ENCODE data around the gene NEK2. TPM values are rescaled to one million over a fixed set of nuclear protein-coding genes. Genes with fewer than 3 reads are reported as not detected.

NEK2 gene
- total and polyA plus RNA-seq, 2 of the 13 experiments (the other 11 are each of a cell fraction or from before 2014, with no cell fraction given): 10.9 to 40.8 TPM

- TF ChIP-seq, protein P1, sequence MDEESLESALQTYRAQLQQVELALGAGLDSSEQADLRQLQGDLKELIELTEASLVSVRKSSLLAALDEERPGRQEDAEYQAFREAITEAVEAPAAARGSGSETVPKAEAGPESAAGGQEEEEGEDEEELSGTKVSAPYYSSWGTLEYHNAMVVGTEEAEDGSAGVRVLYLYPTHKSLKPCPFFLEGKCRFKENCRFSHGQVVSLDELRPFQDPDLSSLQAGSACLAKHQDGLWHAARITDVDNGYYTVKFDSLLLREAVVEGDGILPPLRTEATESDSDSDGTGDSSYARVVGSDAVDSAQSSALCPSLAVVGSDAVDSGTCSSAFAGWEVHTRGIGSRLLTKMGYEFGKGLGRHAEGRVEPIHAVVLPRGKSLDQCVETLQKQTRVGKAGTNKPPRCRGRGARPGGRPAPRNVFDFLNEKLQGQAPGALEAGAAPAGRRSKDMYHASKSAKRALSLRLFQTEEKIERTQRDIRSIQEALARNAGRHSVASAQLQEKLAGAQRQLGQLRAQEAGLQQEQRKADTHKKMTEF (CRISPR knock-in tag; IDR thresholded peaks at IDR 0.05): no peak
- TF ChIP-seq RELA (CRISPR knock-in tag; IDR thresholded peaks at IDR 0.05) (no peak), SALL1 (CRISPR knock-in tag; IDR thresholded peaks at IDR 0.05) (peak; percentile 69; the same call in 1 of the 2 replicates), ZNF557 (CRISPR knock-in tag; IDR thresholded peaks at IDR 0.05) (no peak), SP2 (CRISPR knock-in tag; IDR thresholded peaks at IDR 0.05) (no peak), FOXK1 (CRISPR knock-in tag; IDR thresholded peaks at IDR 0.05; ENCODE audit: borderline replicate concordance, low read depth) (peak; percentile 38; the same call in 1 of the 2 replicates), TEF (CRISPR knock-in tag; IDR thresholded peaks at IDR 0.05) (no peak), GABPB1 (CRISPR knock-in tag; IDR thresholded peaks at IDR 0.05) (peak; percentile 58), TRAFD1 (CRISPR knock-in tag; IDR thresholded peaks at IDR 0.05; ENCODE audit: borderline replicate concordance) (no peak), RBM39 (IDR thresholded peaks at IDR 0.05; ENCODE audit: low read depth, low read length, poor library complexity, severe bottlenecking) (no peak), ZNF275 (CRISPR knock-in tag; IDR thresholded peaks at IDR 0.05; ENCODE audit: borderline replicate concordance) (no peak), RBAK (CRISPR knock-in tag; IDR thresholded peaks at IDR 0.05) (no peak)
- TF ChIP-seq, protein P2, sequence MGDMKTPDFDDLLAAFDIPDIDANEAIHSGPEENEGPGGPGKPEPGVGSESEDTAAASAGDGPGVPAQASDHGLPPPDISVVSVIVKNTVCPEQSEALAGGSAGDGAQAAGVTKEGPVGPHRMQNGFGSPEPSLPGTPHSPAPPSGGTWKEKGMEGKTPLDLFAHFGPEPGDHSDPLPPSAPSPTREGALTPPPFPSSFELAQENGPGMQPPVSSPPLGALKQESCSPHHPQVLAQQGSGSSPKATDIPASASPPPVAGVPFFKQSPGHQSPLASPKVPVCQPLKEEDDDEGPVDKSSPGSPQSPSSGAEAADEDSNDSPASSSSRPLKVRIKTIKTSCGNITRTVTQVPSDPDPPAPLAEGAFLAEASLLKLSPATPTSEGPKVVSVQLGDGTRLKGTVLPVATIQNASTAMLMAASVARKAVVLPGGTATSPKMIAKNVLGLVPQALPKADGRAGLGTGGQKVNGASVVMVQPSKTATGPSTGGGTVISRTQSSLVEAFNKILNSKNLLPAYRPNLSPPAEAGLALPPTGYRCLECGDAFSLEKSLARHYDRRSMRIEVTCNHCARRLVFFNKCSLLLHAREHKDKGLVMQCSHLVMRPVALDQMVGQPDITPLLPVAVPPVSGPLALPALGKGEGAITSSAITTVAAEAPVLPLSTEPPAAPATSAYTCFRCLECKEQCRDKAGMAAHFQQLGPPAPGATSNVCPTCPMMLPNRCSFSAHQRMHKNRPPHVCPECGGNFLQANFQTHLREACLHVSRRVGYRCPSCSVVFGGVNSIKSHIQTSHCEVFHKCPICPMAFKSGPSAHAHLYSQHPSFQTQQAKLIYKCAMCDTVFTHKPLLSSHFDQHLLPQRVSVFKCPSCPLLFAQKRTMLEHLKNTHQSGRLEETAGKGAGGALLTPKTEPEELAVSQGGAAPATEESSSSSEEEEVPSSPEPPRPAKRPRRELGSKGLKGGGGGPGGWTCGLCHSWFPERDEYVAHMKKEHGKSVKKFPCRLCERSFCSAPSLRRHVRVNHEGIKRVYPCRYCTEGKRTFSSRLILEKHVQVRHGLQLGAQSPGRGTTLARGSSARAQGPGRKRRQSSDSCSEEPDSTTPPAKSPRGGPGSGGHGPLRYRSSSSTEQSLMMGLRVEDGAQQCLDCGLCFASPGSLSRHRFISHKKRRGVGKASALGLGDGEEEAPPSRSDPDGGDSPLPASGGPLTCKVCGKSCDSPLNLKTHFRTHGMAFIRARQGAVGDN (CRISPR knock-in tag; IDR thresholded peaks at IDR 0.05): 0 out of 2 replicates have a peak, but pooled peaks have one; percentile 20
- TF ChIP-seq, protein P3, sequence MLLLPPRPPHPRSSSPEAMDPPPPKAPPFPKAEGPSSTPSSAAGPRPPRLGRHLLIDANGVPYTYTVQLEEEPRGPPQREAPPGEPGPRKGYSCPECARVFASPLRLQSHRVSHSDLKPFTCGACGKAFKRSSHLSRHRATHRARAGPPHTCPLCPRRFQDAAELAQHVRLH (CRISPR knock-in tag; IDR thresholded peaks at IDR 0.05; ENCODE audit: borderline replicate concordance, low read depth): 0 out of 2 replicates have a peak, but pooled peaks have one; percentile 22
- TF ChIP-seq, protein P4, sequence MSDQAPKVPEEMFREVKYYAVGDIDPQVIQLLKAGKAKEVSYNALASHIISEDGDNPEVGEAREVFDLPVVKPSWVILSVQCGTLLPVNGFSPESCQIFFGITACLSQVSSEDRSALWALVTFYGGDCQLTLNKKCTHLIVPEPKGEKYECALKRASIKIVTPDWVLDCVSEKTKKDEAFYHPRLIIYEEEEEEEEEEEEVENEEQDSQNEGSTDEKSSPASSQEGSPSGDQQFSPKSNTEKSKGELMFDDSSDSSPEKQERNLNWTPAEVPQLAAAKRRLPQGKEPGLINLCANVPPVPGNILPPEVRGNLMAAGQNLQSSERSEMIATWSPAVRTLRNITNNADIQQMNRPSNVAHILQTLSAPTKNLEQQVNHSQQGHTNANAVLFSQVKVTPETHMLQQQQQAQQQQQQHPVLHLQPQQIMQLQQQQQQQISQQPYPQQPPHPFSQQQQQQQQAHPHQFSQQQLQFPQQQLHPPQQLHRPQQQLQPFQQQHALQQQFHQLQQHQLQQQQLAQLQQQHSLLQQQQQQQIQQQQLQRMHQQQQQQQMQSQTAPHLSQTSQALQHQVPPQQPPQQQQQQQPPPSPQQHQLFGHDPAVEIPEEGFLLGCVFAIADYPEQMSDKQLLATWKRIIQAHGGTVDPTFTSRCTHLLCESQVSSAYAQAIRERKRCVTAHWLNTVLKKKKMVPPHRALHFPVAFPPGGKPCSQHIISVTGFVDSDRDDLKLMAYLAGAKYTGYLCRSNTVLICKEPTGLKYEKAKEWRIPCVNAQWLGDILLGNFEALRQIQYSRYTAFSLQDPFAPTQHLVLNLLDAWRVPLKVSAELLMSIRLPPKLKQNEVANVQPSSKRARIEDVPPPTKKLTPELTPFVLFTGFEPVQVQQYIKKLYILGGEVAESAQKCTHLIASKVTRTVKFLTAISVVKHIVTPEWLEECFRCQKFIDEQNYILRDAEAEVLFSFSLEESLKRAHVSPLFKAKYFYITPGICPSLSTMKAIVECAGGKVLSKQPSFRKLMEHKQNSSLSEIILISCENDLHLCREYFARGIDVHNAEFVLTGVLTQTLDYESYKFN (CRISPR knock-in tag; conservative IDR thresholded peaks at IDR 0.05): peak; percentile 56
These were observed 49.3 kb upstream of the NEK2 start (continued) for GRCh38 chr1:211724687-211725196.

Data from HepG2 (cell line).